Neural cell (in vitro differentiated cells): ENCODE data around the gene CEP57.

Source experiments
- EZH2 ChIP-seq: fragments of 200-600, 300-800 bp; shearing (Covaris generic), sonication (generic); IDR thresholded peaks from 2 replicates; pipeline ENCODE4 v1.6.1; 2014; ENCODE audit warnings: antibody characterized with exemption, low read length, borderline replicate concordance, mild to moderate bottlenecking; ENCODE audit not compliant: insufficient read depth, poor library complexity, severe bottlenecking
- MXI1 ChIP-seq: fragments of 450-650 bp; conservative IDR thresholded peaks from 2 replicates; pipeline ENCODE4 v1.6.1; 2014; ENCODE audit warnings: antibody characterized with exemption, mild to moderate bottlenecking; ENCODE audit not compliant: poor library complexity, severe bottlenecking
- RAD21 ChIP-seq: fragments of 450-650 bp; conservative IDR thresholded peaks from 2 replicates; pipeline ENCODE4 v1.6.1; 2014; ENCODE audit warnings: antibody characterized with exemption, mild to moderate bottlenecking, moderate library complexity
- SMC3 ChIP-seq: fragments of 450-650 bp; conservative IDR thresholded peaks from 2 replicates; pipeline ENCODE4 v1.6.1; 2014; ENCODE audit warnings: antibody characterized with exemption, mild to moderate bottlenecking, moderate library complexity; ENCODE audit not compliant: poor library complexity
- TF ChIP-seq, protein P1 (sequence below): fragments of 450-650 bp; IDR thresholded peaks from 2 replicates; pipeline ENCODE4 v1.5.1; 2014; ENCODE audit warnings: antibody characterized with exemption, mild to moderate bottlenecking, moderate library complexity; ENCODE audit not compliant: poor library complexity, severe bottlenecking

DNA sequence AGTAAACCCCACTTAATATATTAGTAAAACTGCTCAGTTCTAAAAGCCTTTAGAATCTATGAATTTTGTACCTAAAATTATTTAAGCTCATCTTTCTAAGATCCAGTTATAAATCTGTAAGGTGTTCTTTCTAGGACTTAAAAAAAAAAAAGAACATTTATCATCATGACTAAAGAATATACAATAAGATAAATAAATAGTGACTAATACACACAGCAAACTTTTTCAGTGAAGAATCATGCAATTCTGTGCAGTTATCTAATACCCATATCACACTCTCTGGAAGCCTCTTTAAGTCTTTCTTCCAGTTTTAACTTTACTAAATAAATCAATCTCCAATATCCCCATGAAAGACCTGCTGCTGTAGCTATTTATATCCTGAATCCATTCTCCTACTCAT lies 59.8 kb downstream of the CEP57 start:
- TF ChIP-seq, protein P1, sequence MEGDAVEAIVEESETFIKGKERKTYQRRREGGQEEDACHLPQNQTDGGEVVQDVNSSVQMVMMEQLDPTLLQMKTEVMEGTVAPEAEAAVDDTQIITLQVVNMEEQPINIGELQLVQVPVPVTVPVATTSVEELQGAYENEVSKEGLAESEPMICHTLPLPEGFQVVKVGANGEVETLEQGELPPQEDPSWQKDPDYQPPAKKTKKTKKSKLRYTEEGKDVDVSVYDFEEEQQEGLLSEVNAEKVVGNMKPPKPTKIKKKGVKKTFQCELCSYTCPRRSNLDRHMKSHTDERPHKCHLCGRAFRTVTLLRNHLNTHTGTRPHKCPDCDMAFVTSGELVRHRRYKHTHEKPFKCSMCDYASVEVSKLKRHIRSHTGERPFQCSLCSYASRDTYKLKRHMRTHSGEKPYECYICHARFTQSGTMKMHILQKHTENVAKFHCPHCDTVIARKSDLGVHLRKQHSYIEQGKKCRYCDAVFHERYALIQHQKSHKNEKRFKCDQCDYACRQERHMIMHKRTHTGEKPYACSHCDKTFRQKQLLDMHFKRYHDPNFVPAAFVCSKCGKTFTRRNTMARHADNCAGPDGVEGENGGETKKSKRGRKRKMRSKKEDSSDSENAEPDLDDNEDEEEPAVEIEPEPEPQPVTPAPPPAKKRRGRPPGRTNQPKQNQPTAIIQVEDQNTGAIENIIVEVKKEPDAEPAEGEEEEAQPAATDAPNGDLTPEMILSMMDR = no peak
- no peak for TF ChIP-seq RAD21
- no peak for TF ChIP-seq MXI1
- TF ChIP-seq SMC3 = no peak
- no peak for TF ChIP-seq EZH2
